Transverse colon (tissue), 3 donors: ENCODE results near the gene MCC.

Experiments used
- POLR2A ChIP-seq: fragments of 450-650 bp; IDR thresholded peaks from one replicate; pipeline ENCODE4 v1.6.1; 2016; ENCODE audit warnings: antibody characterized with exemption, mild to moderate bottlenecking, moderate library complexity
- TF ChIP-seq, protein P1 (sequence below), 5 experiments: fragments of 200-600 bp in 3 of 5; fragments of 450-650 bp in 2 of 5; sonication (generic) in 3 of 5; IDR thresholded peaks; 1 replicate in 2 of 5; 2 replicates in 3 of 5; pipeline ENCODE4 v1.5.1; 2016 to 2017; ENCODE audit warnings: antibody characterized with exemption in 5 of 5, inconsistent platforms in 3 of 5, mild to moderate bottlenecking in 2 of 5, moderate library complexity in 1 of 5

DNA sequence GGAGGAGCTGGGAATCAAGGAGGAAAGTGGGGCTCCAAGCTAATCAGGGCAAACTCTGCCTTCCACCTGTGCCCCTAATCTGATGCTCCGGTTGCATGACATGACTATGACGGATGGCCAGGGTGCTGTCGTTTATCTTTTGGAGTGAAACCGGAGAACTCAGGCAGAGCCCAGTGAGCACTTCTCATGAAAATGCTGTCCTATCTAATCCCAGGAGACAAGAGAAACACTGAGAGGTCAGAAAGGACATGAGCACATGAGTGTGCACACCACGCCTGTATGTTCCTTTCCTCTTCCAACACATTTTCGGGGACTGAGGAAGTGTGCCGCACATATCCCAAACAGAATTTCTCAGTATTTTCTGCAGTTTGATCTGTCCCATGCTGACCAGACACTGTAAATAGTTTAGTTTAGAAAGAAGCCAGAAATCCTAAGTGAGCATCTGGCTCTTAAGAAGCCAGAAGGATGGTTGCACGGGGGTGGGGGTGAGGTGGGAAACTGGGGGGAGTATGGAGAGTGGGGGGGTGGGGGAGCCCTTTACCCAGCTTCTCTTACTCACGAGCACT, 270.6 kb downstream of the MCC start:
- TF ChIP-seq, protein P1, sequence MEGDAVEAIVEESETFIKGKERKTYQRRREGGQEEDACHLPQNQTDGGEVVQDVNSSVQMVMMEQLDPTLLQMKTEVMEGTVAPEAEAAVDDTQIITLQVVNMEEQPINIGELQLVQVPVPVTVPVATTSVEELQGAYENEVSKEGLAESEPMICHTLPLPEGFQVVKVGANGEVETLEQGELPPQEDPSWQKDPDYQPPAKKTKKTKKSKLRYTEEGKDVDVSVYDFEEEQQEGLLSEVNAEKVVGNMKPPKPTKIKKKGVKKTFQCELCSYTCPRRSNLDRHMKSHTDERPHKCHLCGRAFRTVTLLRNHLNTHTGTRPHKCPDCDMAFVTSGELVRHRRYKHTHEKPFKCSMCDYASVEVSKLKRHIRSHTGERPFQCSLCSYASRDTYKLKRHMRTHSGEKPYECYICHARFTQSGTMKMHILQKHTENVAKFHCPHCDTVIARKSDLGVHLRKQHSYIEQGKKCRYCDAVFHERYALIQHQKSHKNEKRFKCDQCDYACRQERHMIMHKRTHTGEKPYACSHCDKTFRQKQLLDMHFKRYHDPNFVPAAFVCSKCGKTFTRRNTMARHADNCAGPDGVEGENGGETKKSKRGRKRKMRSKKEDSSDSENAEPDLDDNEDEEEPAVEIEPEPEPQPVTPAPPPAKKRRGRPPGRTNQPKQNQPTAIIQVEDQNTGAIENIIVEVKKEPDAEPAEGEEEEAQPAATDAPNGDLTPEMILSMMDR (IDR thresholded peaks at IDR 0.05): no peak
- TF ChIP-seq POLR2A: no peak
